CD4-positive, alpha-beta T cell treated with Interleukin-17A for 1 hour (primary cell): Measurements from ENCODE around the gene CDH26.
"Not testable (repeated sequence)": the region's sequence is repeated elsewhere in the genome, so short reads cannot be mapped to it uniquely, and the experiment has no call there.

Experiments
- DNase-seq: peaks from one replicate; pipeline ENCODE4 v3.0.0-alpha.2; 2020

The CDH26 gene

DNA sequence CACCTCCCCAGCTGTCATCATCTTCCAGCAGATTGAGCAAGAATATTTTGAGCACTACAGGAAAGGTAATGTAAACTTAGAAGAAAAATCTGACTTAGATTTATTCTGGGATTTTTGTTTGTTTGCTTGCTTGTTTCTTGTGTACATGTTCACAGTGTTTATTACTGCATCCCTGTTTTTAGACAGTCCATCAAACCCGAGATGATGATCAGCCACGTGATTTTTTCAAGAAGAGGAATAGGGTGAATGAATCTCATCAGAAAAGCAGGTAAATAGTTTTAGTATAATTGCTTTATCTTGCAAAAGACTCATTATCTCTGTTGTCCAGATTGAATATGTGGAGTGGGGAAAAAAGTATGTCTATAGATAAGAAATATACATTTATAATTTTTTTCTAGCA is 16.0 kb upstream of the CDH26 start:
- no peak for DNase-seq

DNA sequence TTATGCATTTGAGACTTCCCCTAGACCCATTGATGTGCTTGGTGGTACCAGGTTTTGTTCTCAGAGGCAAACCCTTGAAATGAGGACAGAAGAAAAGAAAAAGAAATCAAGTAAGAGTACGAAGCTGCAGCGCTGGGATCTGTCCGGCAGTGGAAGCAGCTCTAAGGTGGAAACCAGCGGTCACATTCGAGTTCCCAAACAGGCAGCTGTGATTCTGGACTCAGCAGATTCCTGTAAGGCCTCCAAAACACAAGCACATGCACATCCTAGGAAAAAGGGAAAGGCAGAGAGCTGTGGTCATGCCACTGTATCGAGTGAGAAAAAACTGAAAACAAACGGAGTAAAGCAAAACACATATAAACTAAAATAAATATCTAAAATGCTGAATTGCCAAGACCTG is 13.5 kb upstream of the CDH26 start:
- DNase-seq = no peak

- no peak for DNase-seq
Measured at GRCh38 chr20:59945175-59945574, 13.0 kb upstream of the CDH26 start.

DNA sequence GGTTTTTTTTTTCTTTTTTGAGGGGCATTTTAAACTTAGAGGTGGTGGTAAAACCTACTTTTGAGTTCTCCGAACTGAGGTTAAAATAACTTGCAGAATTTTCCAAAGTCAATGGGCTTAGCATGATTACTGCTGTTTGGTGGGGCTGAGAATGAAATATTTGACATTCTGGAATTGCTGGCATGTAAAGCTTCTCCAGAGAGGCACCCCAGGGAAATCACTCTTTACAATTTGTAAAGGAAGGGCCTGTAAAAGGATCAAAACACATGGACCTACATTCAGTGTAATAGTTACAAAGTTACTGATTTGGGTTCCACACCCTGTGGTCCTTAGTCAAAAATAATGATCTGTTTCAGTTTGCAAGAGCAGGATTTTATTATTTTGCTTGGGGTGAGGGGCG is 12.5 kb upstream of the CDH26 start:
- no peak for DNase-seq

DNA sequence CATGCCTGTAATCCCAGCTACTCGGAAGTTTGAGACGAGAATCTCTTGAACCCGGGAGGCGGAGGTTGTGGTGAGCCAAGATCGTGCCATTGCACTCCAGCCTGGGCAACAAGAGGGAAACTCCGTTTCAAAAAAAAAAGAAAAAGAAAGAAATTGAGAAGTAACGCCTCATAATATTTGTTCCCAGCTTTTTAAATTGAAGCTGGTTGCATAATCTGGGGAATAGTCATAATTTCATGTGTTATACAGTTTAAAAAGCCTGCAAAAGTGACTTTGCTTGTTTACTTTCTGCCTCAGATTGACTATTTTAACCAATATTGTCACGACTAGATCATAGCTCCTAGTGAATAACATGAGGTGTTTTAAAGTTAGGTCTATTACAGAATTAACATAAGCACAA is 10.8 kb upstream of the CDH26 start:
- no peak for DNase-seq

GRCh38 chr20:59948212-59948611 is 10.0 kb upstream of the CDH26 start:
- DNase-seq = no peak

GRCh38 chr20:59948828-59949720 is 9.1 kb upstream of the CDH26 start:
- peak; percentile 76 for DNase-seq

DNA sequence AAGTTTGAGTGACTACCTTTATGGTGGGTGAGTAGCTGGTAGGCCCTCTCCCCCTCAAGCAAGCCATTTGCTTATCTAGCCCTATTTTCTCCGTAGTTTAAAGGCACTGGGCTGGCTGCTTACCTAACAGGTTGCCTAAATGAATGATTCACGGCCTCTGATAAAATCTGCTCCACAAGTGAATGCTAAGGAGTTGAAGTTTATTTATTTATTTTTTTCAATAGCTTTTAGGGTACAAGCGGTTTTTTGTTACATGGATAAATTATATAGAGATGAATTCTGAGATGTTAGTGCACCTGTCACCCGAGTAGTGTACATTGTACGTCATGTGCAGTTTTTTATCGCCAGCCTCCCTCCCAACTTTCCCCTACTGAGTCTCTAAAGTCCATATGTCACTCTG is 8.3 kb upstream of the CDH26 start:
- DNase-seq = no peak

DNA sequence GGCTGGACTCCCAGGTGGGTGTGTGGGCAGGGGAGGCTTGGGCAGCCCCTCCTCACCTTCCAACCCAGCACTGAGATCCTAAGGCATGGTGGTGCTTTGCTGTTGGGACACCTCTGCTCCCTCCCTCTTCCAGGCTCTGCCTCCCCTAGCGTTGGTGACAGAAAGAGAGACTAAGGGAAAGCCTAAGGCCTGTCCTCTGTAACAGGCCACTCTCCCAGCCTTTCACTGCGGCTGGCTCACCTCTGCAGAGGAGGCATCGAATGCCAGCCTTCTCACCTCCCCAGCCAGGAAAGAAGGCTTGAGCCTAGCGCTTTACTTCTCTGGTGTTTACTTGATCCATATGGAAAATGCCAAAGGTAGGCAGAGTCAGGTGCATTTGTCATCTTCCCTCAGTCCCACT is 3.5 kb upstream of the CDH26 start:
- no peak for DNase-seq

DNA sequence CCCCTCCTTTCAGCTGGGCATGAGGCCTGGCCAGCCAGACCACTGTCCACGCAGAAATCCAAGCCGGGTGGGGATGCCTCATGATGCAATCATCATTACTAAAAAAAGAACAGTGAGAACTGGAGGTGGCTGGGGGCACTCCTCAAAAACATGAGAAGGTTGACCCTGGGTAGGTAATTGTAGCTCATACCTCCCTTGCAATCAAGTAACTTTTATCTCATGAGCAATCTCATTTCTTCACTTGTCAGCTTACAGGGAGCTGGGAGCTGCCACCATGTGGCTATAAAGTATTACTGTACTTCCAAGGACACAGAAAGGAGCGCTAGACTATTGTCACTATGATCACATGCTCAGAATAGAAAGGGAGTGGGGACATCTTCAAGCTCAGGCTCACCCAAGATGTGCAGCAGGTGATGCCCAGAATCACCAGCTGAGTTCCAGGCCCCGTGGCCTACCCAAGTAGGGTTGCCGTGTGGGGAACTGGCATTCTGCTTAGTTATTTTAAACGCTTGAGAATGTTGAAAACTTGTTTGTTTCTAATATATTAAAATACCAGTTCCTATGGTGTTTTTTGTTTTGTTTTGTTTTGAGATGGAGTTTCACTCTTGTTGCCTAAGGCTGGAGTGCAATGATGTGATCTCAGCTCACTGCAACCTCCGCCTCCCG is 3.0 kb upstream of the CDH26 start:
- DNase-seq = peak; percentile 20

DNA sequence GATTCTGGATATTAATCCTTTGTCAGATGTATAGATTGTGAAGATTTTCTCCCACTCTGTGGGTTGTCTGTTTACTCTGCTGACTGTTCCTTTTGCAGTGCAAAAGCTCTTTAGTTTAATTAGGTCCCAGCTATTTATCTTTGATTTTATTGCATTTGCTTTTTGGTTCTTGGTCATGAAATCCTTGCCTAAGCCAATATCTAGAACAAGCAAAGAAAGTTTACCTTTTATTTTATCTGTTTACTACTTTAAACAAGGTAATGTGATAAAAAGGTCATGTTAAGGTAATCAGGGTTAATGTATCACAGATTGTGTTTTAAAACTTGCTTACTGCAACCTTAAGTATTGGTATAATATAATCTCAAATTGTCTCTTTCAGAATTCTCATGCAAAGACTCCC is 655 bp upstream of the CDH26 start:
- not testable (repeated sequence) for DNase-seq

DNA sequence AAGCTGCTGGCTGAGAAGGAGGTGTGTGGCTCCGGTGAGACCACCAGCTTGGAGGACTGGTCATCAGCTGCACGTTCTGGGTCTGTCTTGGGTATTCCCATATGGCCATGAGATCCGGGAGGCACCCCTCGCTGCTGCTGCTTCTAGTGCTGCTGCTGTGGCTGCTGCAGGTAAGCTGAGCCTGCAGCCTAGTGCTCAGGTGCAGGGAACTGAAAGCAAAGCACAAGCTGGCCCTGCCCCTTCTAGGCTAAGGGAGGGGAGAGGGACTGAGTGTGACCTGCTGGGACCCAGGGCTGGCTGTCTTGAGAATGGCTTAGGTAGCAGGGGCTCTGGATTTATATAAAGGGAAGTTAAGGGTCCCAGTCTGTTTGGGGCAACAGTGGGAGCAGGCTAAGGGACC is 403 bp downstream of the CDH26 start:
- no peak for DNase-seq

- no peak for DNase-seq
Measured at GRCh38 chr20:59961423-59961822, 3.2 kb downstream of the CDH26 start.

GRCh38 chr20:59962155-59962554 is 3.9 kb downstream of the CDH26 start:
- DNase-seq = no peak

GRCh38 chr20:59966428-59966827 is 8.2 kb downstream of the CDH26 start:
- DNase-seq = no peak

- DNase-seq = no peak
Measured at GRCh38 chr20:59971428-59971827, 13.2 kb downstream of the CDH26 start.

DNA sequence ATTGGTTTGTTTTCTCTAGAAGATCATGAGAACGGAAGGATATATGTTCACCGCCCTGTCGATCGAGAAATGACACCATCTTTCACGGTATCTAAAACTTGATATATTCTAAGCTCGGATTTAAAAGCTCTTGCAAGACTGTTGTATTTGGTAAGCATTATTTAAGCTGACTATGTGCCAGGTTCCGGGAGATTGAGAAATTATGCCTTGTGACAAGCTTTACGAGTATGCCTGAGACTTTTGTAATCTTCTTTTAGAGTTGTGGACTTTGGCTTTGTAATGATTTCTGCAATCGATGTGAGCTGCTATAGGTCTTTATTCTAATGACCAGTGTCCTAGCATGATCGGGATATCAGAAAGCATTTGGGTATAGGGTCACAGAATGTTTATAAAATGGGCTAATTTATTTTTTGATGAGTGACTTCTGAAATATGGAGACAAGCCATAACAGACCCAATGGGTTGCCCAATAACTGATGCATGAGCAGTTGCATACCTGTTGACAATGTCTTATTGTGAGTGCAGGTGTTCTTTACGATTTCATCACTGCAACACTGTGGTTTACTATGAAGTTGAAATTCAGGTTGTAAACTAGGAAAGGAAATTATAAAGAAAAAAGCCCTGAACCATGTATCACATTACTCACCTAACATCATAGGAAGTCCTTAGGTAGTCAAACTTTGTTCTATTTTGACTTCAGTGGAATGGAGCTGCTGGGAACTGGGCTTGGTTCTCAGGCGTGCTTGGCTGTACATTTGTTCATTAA is 14.0 kb downstream of the CDH26 start:
- no peak for DNase-seq

DNA sequence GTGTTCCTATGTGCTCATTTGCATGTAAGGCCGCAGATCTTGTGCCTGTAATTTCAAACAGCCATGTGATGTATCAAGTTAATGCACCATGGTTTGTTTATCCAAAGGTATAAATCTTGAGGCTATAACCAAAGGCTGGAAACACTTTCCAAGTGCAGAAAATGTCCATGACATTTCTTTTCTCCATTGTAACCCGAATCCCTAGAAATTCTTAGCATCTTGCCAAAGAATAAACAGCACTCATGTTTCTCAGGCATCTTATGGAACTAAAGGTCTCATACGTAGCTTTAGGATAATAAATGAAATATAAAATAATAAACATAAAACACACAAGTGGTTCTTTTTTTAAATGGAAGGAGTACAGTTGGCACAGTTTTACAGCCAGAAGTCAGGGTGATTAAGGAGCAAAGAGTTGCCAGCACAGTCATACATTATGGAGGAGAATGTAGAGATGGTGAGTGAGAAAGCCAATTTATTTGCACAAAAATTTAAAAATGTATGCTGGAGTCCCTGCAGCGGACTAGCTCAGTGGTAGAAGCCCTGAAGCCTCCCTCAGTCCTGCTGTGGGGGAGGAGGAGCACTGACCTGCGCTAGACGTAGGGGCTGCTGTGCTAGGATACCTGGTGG is 18.0 kb downstream of the CDH26 start:
- DNase-seq = no peak

- DNase-seq = no peak
Measured at GRCh38 chr20:59977086-59977485, 18.9 kb downstream of the CDH26 start.

DNA sequence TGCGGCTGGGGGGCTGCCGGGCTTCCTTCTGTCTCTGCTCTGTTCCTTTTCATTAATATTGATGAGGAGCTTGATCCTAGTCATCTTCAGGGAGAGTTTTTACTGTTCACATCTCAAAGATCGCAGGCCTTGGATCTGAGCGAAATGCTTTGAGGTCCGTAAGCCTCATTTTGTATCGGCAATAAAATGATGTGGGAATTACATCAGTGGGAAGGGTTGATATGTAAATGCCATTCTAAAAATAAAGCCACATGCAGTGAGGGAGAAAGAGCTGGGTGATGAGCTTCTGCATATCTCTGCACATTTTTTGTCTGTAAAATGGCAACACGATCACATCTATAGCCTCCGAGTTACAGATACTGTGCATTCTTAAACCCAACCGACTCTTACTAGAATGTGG is 24.9 kb downstream of the CDH26 start:
- DNase-seq = no peak

DNA sequence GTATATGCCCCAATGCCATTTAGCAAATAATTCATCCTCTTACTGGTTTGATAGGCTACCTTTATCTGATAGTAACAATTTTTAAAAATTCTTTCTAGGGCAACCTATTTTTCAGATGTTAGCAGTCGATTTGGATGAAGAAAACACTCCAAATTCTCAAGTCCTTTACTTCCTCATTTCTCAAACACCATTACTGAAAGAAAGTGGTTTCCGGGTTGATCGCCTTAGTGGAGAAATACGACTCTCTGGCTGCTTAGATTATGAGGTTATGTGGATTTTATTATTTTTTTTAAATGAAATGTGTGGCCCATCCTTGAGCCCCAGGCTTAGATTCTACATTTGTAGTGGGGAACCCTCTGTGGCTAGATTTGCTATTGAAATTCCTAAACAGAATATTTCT is 26.3 kb downstream of the CDH26 start:
- no peak for DNase-seq

DNA sequence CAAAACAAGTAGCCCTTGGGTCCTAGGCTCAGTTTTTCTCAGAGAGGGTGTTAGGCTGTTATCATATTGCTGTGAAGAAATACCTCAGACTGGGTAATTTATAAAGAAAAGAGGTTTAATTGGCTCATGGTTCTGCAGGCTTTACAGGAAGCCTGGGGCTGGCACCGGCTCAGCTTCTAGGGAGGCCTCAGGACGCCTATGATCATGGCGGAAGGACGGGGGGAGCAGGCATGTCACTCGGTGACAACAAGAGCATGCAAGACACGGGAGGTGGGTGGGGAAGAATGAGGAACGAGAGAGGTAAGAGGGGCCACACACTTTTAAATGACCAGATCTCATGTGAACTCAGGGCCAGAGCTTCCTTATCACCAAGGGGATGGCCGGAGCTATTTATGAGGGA is 26.9 kb downstream of the CDH26 start:
- no peak for DNase-seq

- no peak for DNase-seq
Measured at GRCh38 chr20:59985864-59986263, 27.6 kb downstream of the CDH26 start.
